Measurements from ENCODE around the gene PPA2.

Gene PPA2

GRCh38 chr4:105432438-105432837 lies 41.4 kb downstream of the PPA2 start:
- Histone ChIP-seq H3K9me3 (ENCODE audit: control insufficient read depth, insufficient read depth, low read depth, low read length) (no peaks in the 10 kb centered on the region), H3K27ac (ENCODE audit: extremely low read depth, low read depth, low read length) (no peak overlapping the region), H3K4me3 (ENCODE audit: low read depth, low read length) (no peak overlapping the region), H3K4me1 (ENCODE audit: control insufficient read depth, insufficient read depth, low read length) (no peaks in the 10 kb centered on the region), H3K36me3 (ENCODE audit: control insufficient read depth in 2 of 2, insufficient read depth in 1 of 2, low read length in 2 of 2) (peaks cover 0 to 40% of the 10 kb centered on the region in 2 experiments; a peak in 1 of 3 replicates)
- TF ChIP-seq KLF9 (tag by site-specific recombination; IDR thresholded peaks at IDR 0.05; ENCODE audit: low read depth) (no peak), ZBTB20 (tag by site-specific recombination; IDR thresholded peaks at IDR 0.05) (no peak), ZNF350 (tag by site-specific recombination; IDR thresholded peaks at IDR 0.05) (no peak), ZNF623 (tag by site-specific recombination; IDR thresholded peaks at IDR 0.05) (no peak), ZNF561 (tag by site-specific recombination; IDR thresholded peaks at IDR 0.05; ENCODE audit: borderline replicate concordance) (no peak), ZNF777 (tag by site-specific recombination; IDR thresholded peaks at IDR 0.05; ENCODE audit: borderline replicate concordance) (no peak), SETDB1 (IDR thresholded peaks at IDR 0.05; ENCODE audit: insufficient read length, low read length) (no peak), ZNF175 (tag by site-specific recombination; IDR thresholded peaks at IDR 0.05) (no peak), ZNF362 (tag by site-specific recombination; IDR thresholded peaks at IDR 0.05) (no peak), ZIC2 (tag by site-specific recombination; IDR thresholded peaks at IDR 0.05) (no peak), SP3 (tag by site-specific recombination; IDR thresholded peaks at IDR 0.05) (no peak), ZNF404 (tag by site-specific recombination; IDR thresholded peaks at IDR 0.05) (no peak), ZNF580 (tag by site-specific recombination; IDR thresholded peaks at IDR 0.05) (no peak)
- TF ChIP-seq, protein P1, sequence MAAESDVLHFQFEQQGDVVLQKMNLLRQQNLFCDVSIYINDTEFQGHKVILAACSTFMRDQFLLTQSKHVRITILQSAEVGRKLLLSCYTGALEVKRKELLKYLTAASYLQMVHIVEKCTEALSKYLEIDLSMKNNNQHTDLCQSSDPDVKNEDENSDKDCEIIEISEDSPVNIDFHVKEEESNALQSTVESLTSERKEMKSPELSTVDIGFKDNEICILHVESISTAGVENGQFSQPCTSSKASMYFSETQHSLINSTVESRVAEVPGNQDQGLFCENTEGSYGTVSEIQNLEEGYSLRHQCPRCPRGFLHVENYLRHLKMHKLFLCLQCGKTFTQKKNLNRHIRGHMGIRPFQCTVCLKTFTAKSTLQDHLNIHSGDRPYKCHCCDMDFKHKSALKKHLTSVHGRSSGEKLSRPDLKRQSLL (tag by site-specific recombination; IDR thresholded peaks at IDR 0.05) = no peak
- CTCF ChIA-PET = no interaction called here
- POLR2A ChIA-PET = no interaction called here

DNA sequence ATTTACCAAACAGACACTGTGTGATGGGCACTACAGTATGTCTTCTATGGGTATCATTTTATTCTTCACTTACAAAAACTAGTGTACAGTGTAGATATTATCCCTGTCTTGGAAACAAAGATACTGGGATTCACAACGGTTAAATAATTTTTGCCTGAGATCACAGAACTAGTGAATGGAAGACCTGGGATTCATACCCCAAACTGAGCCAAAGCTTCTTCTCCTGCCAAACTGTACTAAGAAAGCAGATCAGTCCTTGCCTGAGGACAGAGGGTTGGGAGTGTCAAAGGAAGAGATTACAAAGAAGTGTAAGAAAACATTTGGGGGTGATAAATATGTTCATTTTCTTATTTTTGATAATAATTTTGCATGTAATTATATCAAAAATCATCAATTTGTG lies 43.1 kb downstream of the PPA2 start:
- peaks cover 0 to 40% of the 10 kb centered on the region in 2 experiments; a peak in 1 of 3 replicates for H3K36me3 ChIP-seq (ENCODE audit: control insufficient read depth in 2 of 2, insufficient read depth in 1 of 2, low read length in 2 of 2)
- no peaks in the 10 kb centered on the region for H3K9me3 ChIP-seq (ENCODE audit: control insufficient read depth, insufficient read depth, low read depth, low read length)
- TF ChIP-seq ZBTB10 (tag by site-specific recombination; IDR thresholded peaks at IDR 0.05) = no peak
- H3K4me3 ChIP-seq (ENCODE audit: low read depth, low read length) = no peak overlapping the region
- POLR2A ChIA-PET = no interaction called here
- H3K27ac ChIP-seq (ENCODE audit: extremely low read depth, low read depth, low read length) = no peak overlapping the region
- CTCF ChIA-PET = no interaction called here
- H3K4me1 ChIP-seq (ENCODE audit: control insufficient read depth, insufficient read depth, low read length) = no peaks in the 10 kb centered on the region

GRCh38 chr4:105426187-105426897 lies 47.5 kb downstream of the PPA2 start:
- H3K27ac ChIP-seq (ENCODE audit: extremely low read depth, low read depth, low read length) = no peak overlapping the region
- peaks cover 0 to 21% of the 10 kb centered on the region in 2 experiments; a peak in 1 of 3 replicates for H3K36me3 ChIP-seq (ENCODE audit: control insufficient read depth in 2 of 2, insufficient read depth in 1 of 2, low read length in 2 of 2)
- ChIA-PET CTCF (no interaction called here), POLR2A (no interaction called here)
- H3K4me1 ChIP-seq (ENCODE audit: control insufficient read depth, insufficient read depth, low read length) = no peaks in the 10 kb centered on the region
- no peak overlapping the region for H3K4me3 ChIP-seq (ENCODE audit: low read depth, low read length)
- H3K9me3 ChIP-seq (ENCODE audit: control insufficient read depth, insufficient read depth, low read depth, low read length) = no peaks in the 10 kb centered on the region
- TF ChIP-seq ZNF174 (tag by site-specific recombination; IDR thresholded peaks at IDR 0.05) (no peak), ZNF146 (tag by site-specific recombination; IDR thresholded peaks at IDR 0.05) (no peak), ZNF776 (tag by site-specific recombination; IDR thresholded peaks at IDR 0.05; ENCODE audit: borderline replicate concordance) (no peak), ZNF423 (tag by site-specific recombination; IDR thresholded peaks at IDR 0.05) (no peak), ZNF501 (tag by site-specific recombination; IDR thresholded peaks at IDR 0.05) (no peak), ZNF16 (tag by site-specific recombination; IDR thresholded peaks at IDR 0.05; ENCODE audit: low read depth) (no peak)
- TF ChIP-seq, protein P2, sequence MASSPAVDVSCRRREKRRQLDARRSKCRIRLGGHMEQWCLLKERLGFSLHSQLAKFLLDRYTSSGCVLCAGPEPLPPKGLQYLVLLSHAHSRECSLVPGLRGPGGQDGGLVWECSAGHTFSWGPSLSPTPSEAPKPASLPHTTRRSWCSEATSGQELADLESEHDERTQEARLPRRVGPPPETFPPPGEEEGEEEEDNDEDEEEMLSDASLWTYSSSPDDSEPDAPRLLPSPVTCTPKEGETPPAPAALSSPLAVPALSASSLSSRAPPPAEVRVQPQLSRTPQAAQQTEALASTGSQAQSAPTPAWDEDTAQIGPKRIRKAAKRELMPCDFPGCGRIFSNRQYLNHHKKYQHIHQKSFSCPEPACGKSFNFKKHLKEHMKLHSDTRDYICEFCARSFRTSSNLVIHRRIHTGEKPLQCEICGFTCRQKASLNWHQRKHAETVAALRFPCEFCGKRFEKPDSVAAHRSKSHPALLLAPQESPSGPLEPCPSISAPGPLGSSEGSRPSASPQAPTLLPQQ (tag by site-specific recombination; IDR thresholded peaks at IDR 0.05) = no peak
